Esophagus (tissue), 2 donors: ENCODE data around the gene PAIP2. TPM values are rescaled to one million over a fixed set of nuclear protein-coding genes. Genes with fewer than 3 reads are reported as not detected.

Experiments used
- H3K27ac ChIP-seq, 2 donors: one replicate each; pipeline ENCODE4 v1.5.1; 2013; ENCODE audit warnings: low read depth in 2 of 2, mild to moderate bottlenecking in 2 of 2, inconsistent platforms in 1 of 2, low read length in 1 of 2, moderate library complexity in 1 of 2
- H3K27me3 ChIP-seq, 2 donors: one replicate each; pipeline ENCODE4 v1.6.1; 2013; ENCODE audit warnings: low read length in 2 of 2, control low read depth in 1 of 2, mild to moderate bottlenecking in 1 of 2; ENCODE audit not compliant: insufficient read depth in 2 of 2, control insufficient read depth in 1 of 2
- H3K36me3 ChIP-seq, 2 donors: one replicate each; pipeline ENCODE4 v1.6.1; 2013; ENCODE audit warnings: low read length in 1 of 2; ENCODE audit not compliant: control insufficient read depth in 2 of 2, insufficient read depth in 2 of 2
- H3K4me1 ChIP-seq, 2 donors: one replicate each; pipeline ENCODE4 v1.6.1; 2013; ENCODE audit warnings: low read length in 1 of 2; ENCODE audit not compliant: control insufficient read depth in 2 of 2, insufficient read depth in 2 of 2
- H3K4me3 ChIP-seq, 2 donors: one replicate each; pipeline ENCODE4 v1.5.1; 2013; ENCODE audit warnings: low read length in 2 of 2, mild to moderate bottlenecking in 2 of 2, low read depth in 1 of 2, moderate library complexity in 1 of 2
- H3K9me3 ChIP-seq, 2 donors: one replicate each; pipeline ENCODE4 v1.6.1; 2013; ENCODE audit warnings: mild to moderate bottlenecking in 2 of 2, low read depth in 1 of 2, low read length in 1 of 2, moderate library complexity in 1 of 2; ENCODE audit not compliant: control insufficient read depth in 2 of 2, insufficient read depth in 1 of 2
- WGBS, 2 donors: extraction: QIAGEN DNeasy Blood & Tissue Kit; methylation state at CpG; one replicate each; pipeline ENCODE4 v1.1.7; 2013; 5-methylcytosine and 5-hydroxymethylcytosine counted together
- polyA plus RNA-seq, 2 donors: library from polyadenylated mRNA; stranded (reverse); fragments of 200-250 nt; gene quantifications; one replicate each; pipeline ENCODE4 v1.2.3, GENCODE V29; 2013
- donor health status: healthy with polysubstance abuse.
- donor health status: Bipolar disorder and iron deficiency.

The PAIP2 gene
- polyA plus RNA-seq, 2 donors, result 37.4 to 53.6 TPM

GRCh38 chr5:139371482-139372435, 30.1 kb downstream of the PAIP2 start:
- Histone ChIP-seq H3K27me3 (no peaks in the 10 kb centered on the region), H3K9me3 (no peaks in the 10 kb centered on the region), H3K4me1 (peaks cover 0 to 4% of the 10 kb centered on the region in 2 donors), H3K36me3 (peaks cover 5 to 6% of the 10 kb centered on the region in 2 donors), H3K27ac (no peak overlapping the region), H3K4me3 (no peak overlapping the region)
- WGBS, 2 donors, result 82 to 84% methylated on average over 7 of the region's 7 CpGs

GRCh38 chr5:139374909-139375308, 33.3 kb downstream of the PAIP2 start:
- H3K36me3 ChIP-seq, result peaks cover 3 to 5% of the 10 kb centered on the region in 2 donors
- no peak overlapping the region for H3K4me3 ChIP-seq
- no peaks in the 10 kb centered on the region for H3K27me3 ChIP-seq
- no peak overlapping the region for H3K27ac ChIP-seq
- peaks cover 0 to 8% of the 10 kb centered on the region in 2 donors for H3K4me1 ChIP-seq
- 88 to 96% methylated on average over 2 of the region's 2 CpGs for WGBS, 2 donors
- no peaks in the 10 kb centered on the region for H3K9me3 ChIP-seq

- WGBS, 2 donors, result 93% methylated on average over 7 of the region's 7 CpGs
These were observed 34.7 kb downstream of the PAIP2 start for GRCh38 chr5:139376364-139376763.

GRCh38 chr5:139377226-139377625, 35.6 kb downstream of the PAIP2 start:
- Histone ChIP-seq H3K9me3 (no peaks in the 10 kb centered on the region), H3K27me3 (no peaks in the 10 kb centered on the region), H3K27ac (no peak overlapping the region), H3K4me3 (no peak overlapping the region), H3K36me3 (peaks cover 0 to 4% of the 10 kb centered on the region in 2 donors), H3K4me1 (peaks cover 0 to 11% of the 10 kb centered on the region in 2 donors)
- 85 to 86% methylated on average over 3 of the region's 3 CpGs for WGBS, 2 donors

More at GRCh38 chr5:139376364-139376763, 34.7 kb downstream of the PAIP2 start:
- no peaks in the 10 kb centered on the region for H3K27me3 ChIP-seq
- peaks cover 3 to 5% of the 10 kb centered on the region in 2 donors for H3K36me3 ChIP-seq
- no peak overlapping the region for H3K4me3 ChIP-seq
- H3K9me3 ChIP-seq, result no peaks in the 10 kb centered on the region
- no peak overlapping the region for H3K27ac ChIP-seq
- peaks cover 0 to 8% of the 10 kb centered on the region in 2 donors for H3K4me1 ChIP-seq

- Histone ChIP-seq H3K27ac (no peak overlapping the region), H3K4me1 (peaks cover 0 to 11% of the 10 kb centered on the region in 2 donors), H3K4me3 (no peak overlapping the region), H3K36me3 (peaks cover 0 to 4% of the 10 kb centered on the region in 2 donors), H3K27me3 (no peaks in the 10 kb centered on the region), H3K9me3 (no peaks in the 10 kb centered on the region)
- 68 to 71% methylated on average over 43 to 47 of the region's 47 CpGs for WGBS, 2 donors
These were observed 36.6 kb downstream of the PAIP2 start for GRCh38 chr5:139378101-139378825.

GRCh38 chr5:139378941-139379361, 37.3 kb downstream of the PAIP2 start:
- Histone ChIP-seq H3K36me3 (peaks cover 0 to 4% of the 10 kb centered on the region in 2 donors), H3K27me3 (no peaks in the 10 kb centered on the region), H3K9me3 (no peaks in the 10 kb centered on the region), H3K4me3 (no peak overlapping the region), H3K4me1 (peaks cover under 1 to 7% of the 10 kb centered on the region in 2 donors), H3K27ac (no peak overlapping the region)
- WGBS, 2 donors, result 63 to 71% methylated on average over 13 of the region's 13 CpGs

- peaks cover 5 to 16% of the 10 kb centered on the region in 2 donors for H3K4me1 ChIP-seq
- no peak overlapping the region for H3K4me3 ChIP-seq
- no peaks in the 10 kb centered on the region for H3K27me3 ChIP-seq
- H3K36me3 ChIP-seq, result peaks cover 0 to 4% of the 10 kb centered on the region in 2 donors
- no peaks in the 10 kb centered on the region for H3K9me3 ChIP-seq
- 87% methylated on average over 15 of the region's 15 CpGs for WGBS, 2 donors
- no peak overlapping the region for H3K27ac ChIP-seq
These were observed 38.2 kb downstream of the PAIP2 start for GRCh38 chr5:139379626-139380449.

GRCh38 chr5:139381837-139382761, 40.4 kb downstream of the PAIP2 start:
- no peak overlapping the region for H3K27ac ChIP-seq
- WGBS, 2 donors, result 89% methylated on average over 28 of the region's 28 CpGs
- peaks cover 0 to 2% of the 10 kb centered on the region in 2 donors for H3K36me3 ChIP-seq
- H3K4me3 ChIP-seq, result no peak overlapping the region
- H3K27me3 ChIP-seq, result no peaks in the 10 kb centered on the region
- peaks cover 5 to 17% of the 10 kb centered on the region in 2 donors for H3K4me1 ChIP-seq
- H3K9me3 ChIP-seq, result no peaks in the 10 kb centered on the region
